ENCODE measurements around the gene GLCE. TPM values are rescaled to one million over a fixed set of nuclear protein-coding genes. Genes with fewer than 3 reads are reported as not detected.

GLCE gene
- total RNA-seq, 4 donors from 2014 or later = 20.4 to 26.1 (median 22.9) TPM

DNA sequence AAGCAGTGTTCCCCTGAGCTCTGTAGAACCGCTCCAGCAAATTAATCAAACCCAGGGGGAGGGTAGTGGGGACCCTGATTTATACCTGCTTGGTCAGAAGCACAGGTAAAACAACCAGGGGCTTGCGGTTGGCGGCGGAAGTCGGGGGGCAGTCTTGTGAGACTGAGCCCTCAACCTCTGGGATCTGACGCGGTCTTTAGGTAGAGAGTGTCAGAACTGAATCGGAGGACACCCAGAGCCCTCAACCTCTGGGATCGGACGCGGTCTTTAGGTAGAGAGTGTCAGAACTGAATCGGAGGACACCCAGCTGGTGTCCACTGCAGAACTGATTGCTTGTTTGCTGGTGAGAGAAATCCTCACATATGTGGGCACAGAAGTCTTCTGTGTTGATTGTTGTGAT, 125.4 kb downstream of the GLCE start:
- WGBS, 2 donors = 93 to 100% methylated on average over 3 to 12 of the region's 12 CpGs
- TF ChIP-seq POLR2A (IDR thresholded peaks at IDR 0.05) = no peak
- TF ChIP-seq, protein P1, sequence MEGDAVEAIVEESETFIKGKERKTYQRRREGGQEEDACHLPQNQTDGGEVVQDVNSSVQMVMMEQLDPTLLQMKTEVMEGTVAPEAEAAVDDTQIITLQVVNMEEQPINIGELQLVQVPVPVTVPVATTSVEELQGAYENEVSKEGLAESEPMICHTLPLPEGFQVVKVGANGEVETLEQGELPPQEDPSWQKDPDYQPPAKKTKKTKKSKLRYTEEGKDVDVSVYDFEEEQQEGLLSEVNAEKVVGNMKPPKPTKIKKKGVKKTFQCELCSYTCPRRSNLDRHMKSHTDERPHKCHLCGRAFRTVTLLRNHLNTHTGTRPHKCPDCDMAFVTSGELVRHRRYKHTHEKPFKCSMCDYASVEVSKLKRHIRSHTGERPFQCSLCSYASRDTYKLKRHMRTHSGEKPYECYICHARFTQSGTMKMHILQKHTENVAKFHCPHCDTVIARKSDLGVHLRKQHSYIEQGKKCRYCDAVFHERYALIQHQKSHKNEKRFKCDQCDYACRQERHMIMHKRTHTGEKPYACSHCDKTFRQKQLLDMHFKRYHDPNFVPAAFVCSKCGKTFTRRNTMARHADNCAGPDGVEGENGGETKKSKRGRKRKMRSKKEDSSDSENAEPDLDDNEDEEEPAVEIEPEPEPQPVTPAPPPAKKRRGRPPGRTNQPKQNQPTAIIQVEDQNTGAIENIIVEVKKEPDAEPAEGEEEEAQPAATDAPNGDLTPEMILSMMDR (IDR thresholded peaks at IDR 0.05) = no peak
- no peak for DNase-seq
- intact Hi-C loops (cut with DNase I) = no loop called here
- Histone ChIP-seq H3K36me3 (no peaks in the 10 kb centered on the region), H3K4me1 (peaks cover 0 to 28% (median 18%) of the 10 kb centered on the region in 3 donors), H3K9me3 (no peaks in the 10 kb centered on the region), H3K27me3 (no peaks in the 10 kb centered on the region), H3K4me3 (no peak overlapping the region), H3K27ac (no peak overlapping the region)

DNA sequence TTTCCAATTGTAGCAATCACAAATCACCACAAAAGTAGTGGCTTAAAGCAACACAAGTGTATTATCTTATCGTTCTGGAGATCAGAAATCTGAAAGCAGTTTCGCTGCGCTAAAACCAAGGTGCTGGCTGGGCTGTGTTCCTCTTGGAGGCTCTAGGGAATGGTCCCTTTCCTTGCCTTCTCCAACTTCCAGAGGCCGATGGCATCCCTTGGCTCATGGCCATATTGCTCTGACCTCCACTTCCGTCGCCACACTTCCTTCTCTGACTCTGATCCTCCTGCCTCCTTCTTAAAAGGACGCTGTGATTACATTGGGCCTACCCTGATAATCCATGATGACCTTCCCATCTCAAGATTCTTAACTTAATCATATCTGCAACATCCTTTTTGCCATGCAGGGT, 127.6 kb downstream of the GLCE start:
- intact Hi-C loops (cut with DNase I) = no loop called here
- Histone ChIP-seq H3K27ac (no peak overlapping the region), H3K4me3 (no peak overlapping the region), H3K27me3 (no peaks in the 10 kb centered on the region), H3K36me3 (no peaks in the 10 kb centered on the region), H3K4me1 (peaks cover 0 to 30% (median 18%) of the 10 kb centered on the region in 3 donors), H3K9me3 (no peaks in the 10 kb centered on the region)
- 85 to 91% methylated on average over 7 of the region's 7 CpGs for WGBS, 2 donors
- DNase-seq = no peak
- no peak for TF ChIP-seq POLR2A (IDR thresholded peaks at IDR 0.05)
- TF ChIP-seq, protein P1 (IDR thresholded peaks at IDR 0.05) = no peak

DNA sequence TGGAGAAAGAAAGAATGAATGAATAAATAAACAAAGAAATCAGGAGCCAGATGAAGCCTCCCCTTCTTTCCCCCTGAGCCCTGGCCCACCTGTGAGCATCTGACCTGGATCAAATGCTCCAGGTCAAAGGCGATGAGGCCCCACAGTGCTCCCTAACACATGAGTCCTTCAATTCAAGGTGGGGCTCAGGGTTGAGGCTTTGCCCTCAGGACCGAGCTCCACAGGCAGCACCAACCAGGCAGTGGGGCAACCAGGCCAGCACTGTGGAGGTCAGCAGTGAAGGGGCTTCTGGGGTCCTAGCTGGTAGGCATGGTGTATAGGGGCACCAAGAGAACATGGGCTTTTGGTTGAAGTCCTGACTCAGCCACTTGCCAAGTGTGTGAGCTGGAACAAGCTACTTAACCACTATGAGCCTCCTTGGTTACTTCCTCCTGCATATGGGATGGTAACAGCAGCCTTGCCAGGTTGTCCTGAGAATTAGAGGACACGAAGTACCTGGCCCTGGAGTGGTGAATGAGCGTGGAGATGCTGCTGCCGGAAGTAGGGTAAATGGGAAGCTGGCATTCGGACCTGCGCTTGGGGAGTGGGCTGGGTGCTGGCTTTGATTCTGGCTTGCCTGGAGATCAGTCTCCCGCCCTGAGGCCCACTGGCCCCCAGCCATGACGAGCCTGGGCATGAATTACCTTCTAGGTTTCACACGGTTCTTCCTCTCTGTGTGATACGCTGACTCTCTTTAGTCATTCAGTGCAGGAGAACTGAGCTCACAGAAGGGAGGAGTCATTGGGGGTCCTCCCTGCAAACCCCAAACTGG, 128.3 kb downstream of the GLCE start:
- WGBS, 2 donors = 41 to 58% methylated on average over 7 to 8 of the region's 11 CpGs
- Histone ChIP-seq H3K27ac (peak overlapping the region in 3 of 4 donors; percentile 24 to 68 (median 57)), H3K36me3 (no peaks in the 10 kb centered on the region), H3K4me1 (peaks cover 0 to 30% (median 18%) of the 10 kb centered on the region in 3 donors), H3K4me3 (no peak overlapping the region), H3K27me3 (no peaks in the 10 kb centered on the region), H3K9me3 (no peaks in the 10 kb centered on the region)
- intact Hi-C loops (cut with DNase I) = no loop called here
- TF ChIP-seq, protein P1 (IDR thresholded peaks at IDR 0.05) = no peak
- no peak for TF ChIP-seq POLR2A (IDR thresholded peaks at IDR 0.05)
- DNase-seq = no peak

DNA sequence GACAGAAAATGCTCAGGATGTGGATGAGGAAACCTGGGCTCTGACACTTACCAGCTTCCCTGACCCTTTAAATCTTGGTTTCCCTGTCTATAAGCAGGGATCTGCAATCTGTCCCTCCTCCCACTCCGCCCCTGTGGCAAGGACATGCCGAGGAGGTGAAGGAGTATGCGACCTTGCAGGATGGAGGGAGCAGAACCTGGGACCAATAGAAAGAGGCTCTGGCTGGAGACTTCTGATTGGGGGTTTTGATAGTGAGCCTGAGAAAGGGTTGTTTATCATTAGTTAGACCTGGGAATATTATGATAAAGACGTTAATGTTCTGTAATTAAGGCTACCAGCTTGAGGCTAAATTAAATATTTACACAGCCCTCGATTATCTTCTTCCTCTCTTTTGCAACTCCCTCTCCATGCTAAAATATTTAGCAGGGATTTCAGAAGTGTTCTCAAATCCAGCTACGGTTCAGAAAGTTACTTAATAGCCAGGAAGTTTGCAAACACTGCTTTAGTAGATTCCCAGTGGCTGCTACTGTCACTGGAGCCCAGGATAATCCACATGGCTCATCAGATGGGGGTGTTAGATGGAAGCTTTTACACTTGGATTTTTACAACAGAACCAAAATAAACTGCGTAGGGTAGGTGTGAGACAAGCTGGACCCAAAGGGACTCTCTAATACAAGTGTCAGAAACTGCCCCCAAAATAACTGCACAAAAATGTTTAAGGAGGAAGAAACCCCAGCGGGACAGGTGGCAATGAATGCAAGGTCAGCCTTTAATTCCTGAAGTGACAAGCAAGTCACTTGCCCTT, 129.1 kb downstream of the GLCE start:
- Histone ChIP-seq H3K4me1 (peaks cover 0 to 30% (median 18%) of the 10 kb centered on the region in 3 donors), H3K9me3 (no peaks in the 10 kb centered on the region), H3K27ac (peak overlapping the region in 3 of 4 donors; percentile 24 to 68 (median 57)), H3K4me3 (no peak overlapping the region), H3K27me3 (no peaks in the 10 kb centered on the region), H3K36me3 (no peaks in the 10 kb centered on the region)
- no peak for DNase-seq
- intact Hi-C loops (cut with DNase I) = no loop called here
- TF ChIP-seq, protein P1 (IDR thresholded peaks at IDR 0.05) = no peak
- TF ChIP-seq POLR2A (IDR thresholded peaks at IDR 0.05) = no peak
- WGBS, 2 donors = 34 to 38% methylated on average over 7 to 8 of the region's 8 CpGs

All from esophagus squamous epithelium (tissue), 5 donors.